DOHH2 (cell line): ENCODE data around the gene GRID2.

Experiments
- EZH2phosphoT487 ChIP-seq: fragments of 200-600 bp; sonication (generic); IDR thresholded peaks from 2 replicates; pipeline ENCODE4 v1.6.1; 2017; ENCODE audit warnings: borderline replicate concordance, mild to moderate bottlenecking, antibody characterized with exemption, low read length, moderate library complexity, mixed read lengths
- TF ChIP-seq, protein P1 (sequence below): fragments of 200-600 bp; sonication (generic); IDR thresholded peaks from one replicate; pipeline ENCODE4 v1.5.1; 2014; ENCODE audit warnings: antibody characterized with exemption, mild to moderate bottlenecking, low read depth, low read length; ENCODE audit not compliant: poor library complexity, severe bottlenecking

DNA sequence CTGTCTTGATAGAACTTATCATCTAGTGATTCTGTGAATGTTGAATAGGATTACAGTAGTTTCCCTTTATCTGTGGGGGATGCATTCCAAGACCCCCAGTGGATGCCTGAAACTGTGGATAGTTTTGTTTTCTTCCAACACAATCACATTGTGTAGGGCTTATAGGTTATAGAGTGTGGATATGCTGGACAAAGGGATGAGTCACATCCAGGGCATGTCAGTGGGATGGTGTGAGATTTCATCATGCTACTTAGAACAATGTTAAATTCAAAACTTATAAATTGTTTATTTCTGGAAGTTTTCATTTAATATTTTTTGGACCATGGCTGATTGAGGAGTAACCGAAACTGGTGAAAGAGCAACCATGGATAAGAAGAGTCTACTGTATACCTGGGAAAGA is 1092.5 kb downstream of the GRID2 start:
- TF ChIP-seq, protein P1, sequence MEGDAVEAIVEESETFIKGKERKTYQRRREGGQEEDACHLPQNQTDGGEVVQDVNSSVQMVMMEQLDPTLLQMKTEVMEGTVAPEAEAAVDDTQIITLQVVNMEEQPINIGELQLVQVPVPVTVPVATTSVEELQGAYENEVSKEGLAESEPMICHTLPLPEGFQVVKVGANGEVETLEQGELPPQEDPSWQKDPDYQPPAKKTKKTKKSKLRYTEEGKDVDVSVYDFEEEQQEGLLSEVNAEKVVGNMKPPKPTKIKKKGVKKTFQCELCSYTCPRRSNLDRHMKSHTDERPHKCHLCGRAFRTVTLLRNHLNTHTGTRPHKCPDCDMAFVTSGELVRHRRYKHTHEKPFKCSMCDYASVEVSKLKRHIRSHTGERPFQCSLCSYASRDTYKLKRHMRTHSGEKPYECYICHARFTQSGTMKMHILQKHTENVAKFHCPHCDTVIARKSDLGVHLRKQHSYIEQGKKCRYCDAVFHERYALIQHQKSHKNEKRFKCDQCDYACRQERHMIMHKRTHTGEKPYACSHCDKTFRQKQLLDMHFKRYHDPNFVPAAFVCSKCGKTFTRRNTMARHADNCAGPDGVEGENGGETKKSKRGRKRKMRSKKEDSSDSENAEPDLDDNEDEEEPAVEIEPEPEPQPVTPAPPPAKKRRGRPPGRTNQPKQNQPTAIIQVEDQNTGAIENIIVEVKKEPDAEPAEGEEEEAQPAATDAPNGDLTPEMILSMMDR = no peak
- TF ChIP-seq EZH2phosphoT487 = no peak
